ENCODE measurements around the gene SLC13A4.

DNA sequence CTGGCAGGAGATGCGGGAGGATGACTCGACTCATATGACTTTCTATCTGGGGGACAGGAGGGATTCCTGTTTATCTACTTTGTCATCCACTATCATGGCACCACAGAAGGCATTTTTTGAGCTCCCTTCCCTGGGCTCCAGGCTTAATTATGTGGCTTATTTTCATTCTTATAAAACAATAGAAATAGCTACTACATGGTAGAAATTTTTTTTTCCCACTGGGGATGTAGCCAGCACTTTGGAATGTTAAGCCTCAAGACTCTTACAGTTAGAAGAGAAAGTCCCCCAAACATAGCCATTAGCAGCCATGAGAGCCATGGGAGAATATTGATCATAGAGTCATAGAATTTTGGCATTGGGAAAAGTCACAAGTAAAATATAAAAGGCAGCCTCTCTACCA, 35.3 kb upstream of the SLC13A4 start:
- TF ChIP-seq POLR2A (IDR thresholded peaks at IDR 0.05; ENCODE audit: low read depth): no peak
- TF ChIP-seq, protein P1, sequence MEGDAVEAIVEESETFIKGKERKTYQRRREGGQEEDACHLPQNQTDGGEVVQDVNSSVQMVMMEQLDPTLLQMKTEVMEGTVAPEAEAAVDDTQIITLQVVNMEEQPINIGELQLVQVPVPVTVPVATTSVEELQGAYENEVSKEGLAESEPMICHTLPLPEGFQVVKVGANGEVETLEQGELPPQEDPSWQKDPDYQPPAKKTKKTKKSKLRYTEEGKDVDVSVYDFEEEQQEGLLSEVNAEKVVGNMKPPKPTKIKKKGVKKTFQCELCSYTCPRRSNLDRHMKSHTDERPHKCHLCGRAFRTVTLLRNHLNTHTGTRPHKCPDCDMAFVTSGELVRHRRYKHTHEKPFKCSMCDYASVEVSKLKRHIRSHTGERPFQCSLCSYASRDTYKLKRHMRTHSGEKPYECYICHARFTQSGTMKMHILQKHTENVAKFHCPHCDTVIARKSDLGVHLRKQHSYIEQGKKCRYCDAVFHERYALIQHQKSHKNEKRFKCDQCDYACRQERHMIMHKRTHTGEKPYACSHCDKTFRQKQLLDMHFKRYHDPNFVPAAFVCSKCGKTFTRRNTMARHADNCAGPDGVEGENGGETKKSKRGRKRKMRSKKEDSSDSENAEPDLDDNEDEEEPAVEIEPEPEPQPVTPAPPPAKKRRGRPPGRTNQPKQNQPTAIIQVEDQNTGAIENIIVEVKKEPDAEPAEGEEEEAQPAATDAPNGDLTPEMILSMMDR (IDR thresholded peaks at IDR 0.05): no peak

Data from esophagus muscularis mucosa (tissue), 3 donors.